Measurements from ENCODE around the gene PSMB2. TPM values are rescaled to one million over a fixed set of nuclear protein-coding genes. Genes with fewer than 3 reads are reported as not detected.

Gene PSMB2
- polyA plus RNA-seq, 1 donor from 2014 or later = 48.2 TPM

- TF ChIP-seq REST (IDR thresholded peaks at IDR 0.05; ENCODE audit: borderline replicate concordance) = no peak
These were observed 65.1 kb downstream of the PSMB2 start (continued) for GRCh38 chr1:35576061-35576765.

- H3K9me2 ChIP-seq (ENCODE audit: insufficient read depth, low read length) = no peaks in the 10 kb centered on the region
- no peak overlapping the region for H3K4me2 ChIP-seq (ENCODE audit: low read length)
- H3K27me3 ChIP-seq (ENCODE audit: insufficient read depth, low read depth, low read length) = peaks cover 90% of the 10 kb centered on the region
These were observed 65.8 kb downstream of the PSMB2 start for GRCh38 chr1:35575416-35575958.

More at GRCh38 chr1:35575416-35575958, 65.8 kb downstream of the PSMB2 start:
- no peak overlapping the region for H2AFZ ChIP-seq (ENCODE audit: low read depth, low read length)
- no peak overlapping the region for H3K9ac ChIP-seq (ENCODE audit: low read length)
- no peaks in the 10 kb centered on the region for H3K36me3 ChIP-seq (ENCODE audit: insufficient read depth, low read length)
- H3K27ac ChIP-seq (ENCODE audit: low read length) = no peak overlapping the region
- no peaks in the 10 kb centered on the region for H3K79me2 ChIP-seq (replicated peaks; ENCODE audit: insufficient read depth, low read length)
- no peaks in the 10 kb centered on the region for H3K9me3 ChIP-seq (ENCODE audit: low read length)
- no peak overlapping the region for H3K4me3 ChIP-seq (ENCODE audit: low read length)
- H3F3A ChIP-seq (ENCODE audit: insufficient read depth, low read length, poor library complexity, severe bottlenecking) = no peaks in the 10 kb centered on the region
- no peaks in the 10 kb centered on the region for H4K20me1 ChIP-seq (ENCODE audit: insufficient read depth)
- TF ChIP-seq EZH2 (IDR thresholded peaks at IDR 0.05; ENCODE audit: borderline replicate concordance, insufficient read depth, low read length, poor library complexity, severe bottlenecking) = no peak
- TF ChIP-seq REST (IDR thresholded peaks at IDR 0.05; ENCODE audit: borderline replicate concordance) = no peak
- TF ChIP-seq POLR2AphosphoS5 (IDR thresholded peaks at IDR 0.05) = no peak
- no peak for TF ChIP-seq RAD21 (conservative IDR thresholded peaks at IDR 0.05)
- TF ChIP-seq EP300 (conservative IDR thresholded peaks at IDR 0.05; ENCODE audit: poor library complexity, severe bottlenecking) = no peak
- TF ChIP-seq TAF1 (IDR thresholded peaks at IDR 0.05; ENCODE audit: low read depth) = no peak
- TF ChIP-seq SMC3 (conservative IDR thresholded peaks at IDR 0.05; ENCODE audit: poor library complexity) = no peak
- TF ChIP-seq CTCF (IDR thresholded peaks at IDR 0.05; ENCODE audit: poor library complexity, severe bottlenecking) = no peak
- TF ChIP-seq MXI1 (conservative IDR thresholded peaks at IDR 0.05; ENCODE audit: poor library complexity, severe bottlenecking) = no peak

Measured in neural cell (in vitro differentiated cells).